GM18951 (cell line): ENCODE results near the gene ZFC3H1.
"Not testable (repeated sequence)": the region's sequence is repeated elsewhere in the genome, so short reads cannot be mapped to it uniquely, and the experiment has no call there.

ENCODE experiments used
- POLR2A ChIP-seq: IDR thresholded peaks from 4 replicates; pipeline ENCODE4 v1.6.1; 2011; ENCODE audit warnings: mild to moderate bottlenecking; ENCODE audit not compliant: insufficient read length, insufficient read depth; ENCODE audit errors: extremely low read depth
- in situ Hi-C: fragments of 300-500 bp; cut with MboI; formaldehyde crosslinking; loops from one replicate; pipeline ENCODE4 v1.12.0; 2022; ENCODE audit warnings: low sequenced_read_pairs, mixed read lengths, inconsistent platforms; ENCODE audit not compliant: unreplicated experiment

The ZFC3H1 gene

DNA sequence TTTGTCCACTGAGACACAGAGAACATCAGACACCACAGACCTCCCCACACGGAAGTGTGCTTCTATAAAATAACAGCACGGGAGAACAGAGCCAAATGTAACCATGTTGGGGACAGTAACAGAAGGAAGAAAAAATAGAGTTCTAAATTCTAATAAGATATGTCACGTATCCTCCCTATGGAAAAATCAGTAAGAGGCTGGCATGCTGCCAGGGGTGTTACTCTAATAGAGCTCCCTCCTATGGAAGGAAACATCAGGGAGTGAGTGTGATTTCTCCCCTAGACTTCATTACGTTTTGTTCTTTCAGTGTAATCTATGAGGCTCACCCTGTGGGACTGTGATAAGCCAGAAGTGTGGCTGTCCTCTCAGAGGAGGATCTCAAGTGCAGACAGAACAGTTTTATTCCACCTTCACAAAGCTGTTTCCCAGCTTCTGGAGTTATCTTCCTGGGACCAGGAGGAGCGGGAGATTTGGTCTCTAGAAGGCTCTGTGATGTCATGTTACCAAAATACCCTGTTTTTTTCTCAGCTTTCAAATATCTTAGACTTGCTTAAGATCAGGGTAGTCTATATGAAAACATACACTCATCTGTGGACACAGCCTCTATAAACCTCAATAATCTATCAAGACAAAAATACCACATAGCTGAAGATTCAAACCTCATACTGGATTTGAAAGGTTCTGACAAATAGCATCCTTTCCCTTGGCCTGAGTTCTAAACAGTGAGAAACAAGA is 69.3 kb downstream of the ZFC3H1 start:
- TF ChIP-seq POLR2A = no peak
- in situ Hi-C loops = no loop called here

DNA sequence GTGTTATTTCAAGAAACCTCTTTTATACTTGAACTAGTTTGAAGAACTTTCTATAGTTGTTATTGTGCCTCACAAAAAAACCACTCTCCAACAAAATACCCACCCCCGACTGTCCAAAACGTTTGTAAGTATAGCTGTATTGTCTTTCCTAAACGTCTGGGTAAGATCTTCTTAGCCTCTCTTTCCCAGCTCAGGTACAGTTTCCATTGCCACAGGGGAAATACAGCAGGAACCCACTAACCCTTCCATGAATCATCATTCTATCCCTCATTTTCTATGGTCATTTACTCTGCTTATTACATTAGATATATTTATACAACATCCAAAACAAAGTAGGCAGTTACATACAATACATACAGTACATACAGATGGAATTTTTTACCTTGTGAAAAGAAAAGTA is 70.8 kb downstream of the ZFC3H1 start:
- TF ChIP-seq POLR2A = no peak
- in situ Hi-C loops = no loop called here

GRCh38 chr12:71591601-71592000 is 72.0 kb downstream of the ZFC3H1 start:
- TF ChIP-seq POLR2A = no peak
- in situ Hi-C loops = no loop called here

DNA sequence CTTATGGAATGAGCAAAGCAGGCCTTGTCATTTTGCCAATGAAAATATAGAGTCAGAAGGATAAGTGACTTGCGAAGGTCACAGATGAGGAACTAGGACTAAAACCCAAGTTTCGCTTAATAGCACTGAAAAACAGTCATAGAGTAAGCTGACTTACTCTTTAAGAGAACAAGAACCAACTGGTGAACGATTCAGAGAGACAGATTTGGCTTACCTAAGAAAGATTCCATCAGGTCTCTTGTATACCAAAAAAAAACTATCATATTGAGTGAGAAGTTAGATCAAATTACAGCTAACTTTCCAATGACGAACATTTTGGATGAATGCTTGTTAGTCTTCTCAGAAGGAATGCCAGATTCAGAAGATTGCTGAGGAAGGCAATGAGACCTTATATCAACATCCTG is 74.2 kb downstream of the ZFC3H1 start:
- in situ Hi-C loops = no loop called here
- TF ChIP-seq POLR2A = no peak

- in situ Hi-C loops = no loop called here
Observed at GRCh38 chr12:71587012-71587411, 76.6 kb downstream of the ZFC3H1 start.

GRCh38 chr12:71585218-71585617 is 78.4 kb downstream of the ZFC3H1 start:
- in situ Hi-C loops = no loop called here

More at GRCh38 chr12:71587012-71587411, 76.6 kb downstream of the ZFC3H1 start:
- TF ChIP-seq POLR2A = no peak

GRCh38 chr12:71584356-71584755 is 79.3 kb downstream of the ZFC3H1 start:
- in situ Hi-C loops = no loop called here
- TF ChIP-seq POLR2A = no peak

More at GRCh38 chr12:71585218-71585617, 78.4 kb downstream of the ZFC3H1 start:
- TF ChIP-seq POLR2A = no peak

- in situ Hi-C loops = no loop called here
- no peak for TF ChIP-seq POLR2A
Observed at GRCh38 chr12:71582925-71583324, 80.7 kb downstream of the ZFC3H1 start.

DNA sequence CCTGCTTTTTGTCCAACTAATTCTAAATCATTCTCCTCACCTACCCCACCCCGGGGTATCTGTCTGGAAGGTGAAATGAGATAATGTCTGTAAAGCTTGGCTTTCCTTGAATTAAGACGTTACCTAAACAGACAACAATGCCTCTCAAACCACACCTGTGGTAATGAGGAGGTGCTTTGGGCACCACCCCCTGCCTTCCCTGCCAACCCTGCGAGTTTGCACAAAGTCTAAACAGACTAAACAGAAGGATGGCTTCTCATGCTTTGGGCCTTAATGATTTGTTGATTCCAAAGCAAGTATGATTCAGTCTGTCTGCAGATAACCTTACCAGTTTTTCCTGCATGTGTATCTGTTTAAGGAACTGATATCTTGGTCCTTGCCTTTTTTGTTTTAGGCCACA is 82.4 kb downstream of the ZFC3H1 start:
- in situ Hi-C loops = no loop called here
- TF ChIP-seq POLR2A = no peak

DNA sequence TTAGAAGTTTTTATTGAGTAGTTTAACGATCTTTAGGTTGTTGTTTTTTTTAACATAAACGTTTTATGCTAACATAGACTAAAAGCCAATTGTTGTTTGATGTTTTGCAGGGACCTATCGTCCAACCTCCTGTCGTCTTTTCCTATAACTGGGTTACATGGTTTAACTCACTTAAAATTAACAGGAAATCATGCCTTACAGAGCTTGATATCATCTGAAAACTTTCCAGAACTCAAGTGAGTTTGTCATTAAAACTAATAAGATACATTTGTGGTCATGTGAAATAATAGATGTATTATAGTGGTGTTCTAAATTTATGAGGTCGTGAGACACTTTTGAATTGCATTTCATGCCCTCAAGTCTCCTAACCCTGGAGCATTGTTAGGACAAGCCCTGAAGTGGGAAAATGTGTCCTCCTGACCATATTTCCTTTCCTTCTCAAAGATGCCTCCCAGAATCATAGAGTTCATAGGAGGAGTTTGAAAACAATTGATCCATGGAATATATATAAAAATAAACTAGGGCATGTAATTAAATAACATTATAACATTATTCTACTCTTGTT is 84.9 kb downstream of the ZFC3H1 start:
- in situ Hi-C loops = no loop called here
- no peak for TF ChIP-seq POLR2A

- no peak for TF ChIP-seq POLR2A
- in situ Hi-C loops = no loop called here
Observed at GRCh38 chr12:71576496-71576895, 87.2 kb downstream of the ZFC3H1 start.

GRCh38 chr12:71569885-71570284 is 93.8 kb downstream of the ZFC3H1 start:
- in situ Hi-C loops = not testable (repeated sequence)

GRCh38 chr12:71567537-71567936 is 96.1 kb downstream of the ZFC3H1 start:
- no peak for TF ChIP-seq POLR2A
- in situ Hi-C loops = no loop called here

- in situ Hi-C loops = no loop called here
Observed at GRCh38 chr12:71566655-71567054, 97.0 kb downstream of the ZFC3H1 start.

More at GRCh38 chr12:71566655-71567054, 97.0 kb downstream of the ZFC3H1 start:
- no peak for TF ChIP-seq POLR2A
